Esophagus muscularis mucosa (tissue), 4 donors: ENCODE results near the gene MANBA. TPM values are rescaled to one million over a fixed set of nuclear protein-coding genes. Genes with fewer than 3 reads are reported as not detected.

Source experiments
- DNase-seq: peaks from one replicate; pipeline ENCODE4 v3.0.0-alpha.2; 2017; ENCODE audit errors: extremely low spot score
- H3K27ac ChIP-seq, 4 donors: fragments of 200-600 bp; sonication (generic); replicated peaks in 1 of 4; 1 replicate in 3 of 4; 2 replicates in 1 of 4; pipeline ENCODE4 v1.5.1; 2016 to 2019; ENCODE audit warnings: mild to moderate bottlenecking in 1 of 4
- H3K27me3 ChIP-seq, 4 donors: fragments of 200-600 bp; sonication (generic); one replicate each; pipeline versions ENCODE4 v1.5.1 to v1.6.0; 2016 to 2019
- H3K36me3 ChIP-seq, 4 donors: fragments of 200-600 bp; sonication (generic); one replicate each; pipeline ENCODE4 v1.5.1; 2016 to 2019
- H3K4me1 ChIP-seq, 4 donors: fragments of 200-600 bp; sonication (generic); one replicate each; pipeline ENCODE4 v1.5.1; 2016 to 2019
- H3K4me3 ChIP-seq, 4 donors: fragments of 200-600 bp; sonication (generic); 1 replicate in 2 of 4; 2 replicates in 2 of 4; pipeline ENCODE4 v1.5.1; 2016 to 2019; ENCODE audit warnings: mild to moderate bottlenecking in 4 of 4, moderate library complexity in 1 of 4
- H3K9me3 ChIP-seq, 4 donors: fragments of 200-600 bp; sonication (generic); 1 replicate in 3 of 4; 2 replicates in 1 of 4; pipeline ENCODE4 v1.5.1; 2016 to 2019
- EP300 ChIP-seq: sonication (generic); formaldehyde crosslinking; IDR thresholded peaks from one replicate; pipeline ENCODE4 v1.6.1; 2017; ENCODE audit warnings: antibody characterized with exemption
- POLR2A ChIP-seq: fragments of 450-650 bp; IDR thresholded peaks from one replicate; pipeline ENCODE4 v1.6.1; 2017; ENCODE audit warnings: antibody characterized with exemption, moderate library complexity, mild to moderate bottlenecking, low read depth
- POLR2AphosphoS5 ChIP-seq, 2 donors: sonication (generic); formaldehyde crosslinking; IDR thresholded peaks; one replicate each; pipeline ENCODE4 v1.6.1; 2017; ENCODE audit warnings: antibody characterized with exemption in 2 of 2
- WGBS: methylation state at CpG from one replicate; pipeline ENCODE4 v1.1.5; 2018; 5-methylcytosine and 5-hydroxymethylcytosine counted together
- intact Hi-C: fragments of 100-400 bp; cut with DNase I; formaldehyde crosslinking; loops from one replicate; pipeline ENCODE4 v1.15.1; 2023
- total RNA-seq, 4 donors: library from RNA; depleted of rRNA; stranded (reverse); fragments of >200 nt; gene quantifications; one replicate each; pipeline versions ENCODE4 v1.1.0 to v1.2.1, GENCODE V29; 2016
- TF ChIP-seq, protein P1 (sequence below), 3 experiments: fragments of 200-600 bp in 2 of 3; fragments of 450-650 bp in 1 of 3; sonication (generic) in 2 of 3; IDR thresholded peaks; one replicate each; pipeline ENCODE4 v1.5.1; 2017 to 2019; ENCODE audit warnings: antibody characterized with exemption in 3 of 3, mild to moderate bottlenecking in 2 of 3, moderate library complexity in 1 of 3

The MANBA gene
- total RNA-seq, 4 donors from 2014 or later: 22.1 to 24.9 (median 24.5) TPM

DNA sequence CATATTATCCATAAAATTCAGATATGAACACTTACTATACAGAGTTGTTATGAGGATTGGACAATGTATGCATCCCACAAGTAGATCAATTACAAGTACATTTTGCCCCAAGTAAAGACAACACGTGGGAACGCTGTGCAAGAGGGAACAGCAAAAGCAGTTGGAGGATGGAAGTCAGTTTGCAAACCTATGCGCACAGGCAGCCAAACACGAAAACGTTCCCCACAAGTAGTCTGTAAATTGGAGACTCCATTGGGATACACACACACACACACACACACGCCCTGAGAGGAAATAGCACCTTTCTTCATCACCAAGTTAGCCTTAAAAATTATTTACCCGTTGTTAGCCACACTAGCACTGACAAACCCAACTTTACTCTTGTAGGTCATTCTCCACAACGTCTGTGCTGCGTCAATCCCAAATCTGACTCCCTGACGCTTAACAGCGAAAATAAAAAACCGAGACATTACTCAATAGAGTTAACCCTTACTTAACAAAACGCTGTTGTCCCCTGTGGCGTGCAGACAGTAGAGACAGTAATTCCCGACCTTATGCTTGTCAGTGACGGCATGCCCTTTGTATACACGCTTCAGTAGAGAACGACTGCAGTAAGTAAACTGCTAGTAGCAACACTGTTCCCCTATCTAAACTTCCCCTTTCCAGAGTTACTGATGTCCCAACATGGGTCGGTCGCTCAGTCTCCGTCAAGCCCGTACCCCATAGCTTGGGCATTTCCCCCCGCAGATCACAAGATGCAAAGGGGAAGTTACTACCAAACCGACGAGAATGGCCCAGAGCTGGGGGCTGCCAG is 730 bp downstream of the MANBA start:
- H3K9me3 ChIP-seq: no peaks in the 10 kb centered on the region
- H3K36me3 ChIP-seq: no peaks in the 10 kb centered on the region
- DNase-seq: no peak
- TF ChIP-seq POLR2AphosphoS5 (IDR thresholded peaks at IDR 0.05) (no peak), POLR2A (no peak), EP300 (no peak)
- TF ChIP-seq, protein P1, sequence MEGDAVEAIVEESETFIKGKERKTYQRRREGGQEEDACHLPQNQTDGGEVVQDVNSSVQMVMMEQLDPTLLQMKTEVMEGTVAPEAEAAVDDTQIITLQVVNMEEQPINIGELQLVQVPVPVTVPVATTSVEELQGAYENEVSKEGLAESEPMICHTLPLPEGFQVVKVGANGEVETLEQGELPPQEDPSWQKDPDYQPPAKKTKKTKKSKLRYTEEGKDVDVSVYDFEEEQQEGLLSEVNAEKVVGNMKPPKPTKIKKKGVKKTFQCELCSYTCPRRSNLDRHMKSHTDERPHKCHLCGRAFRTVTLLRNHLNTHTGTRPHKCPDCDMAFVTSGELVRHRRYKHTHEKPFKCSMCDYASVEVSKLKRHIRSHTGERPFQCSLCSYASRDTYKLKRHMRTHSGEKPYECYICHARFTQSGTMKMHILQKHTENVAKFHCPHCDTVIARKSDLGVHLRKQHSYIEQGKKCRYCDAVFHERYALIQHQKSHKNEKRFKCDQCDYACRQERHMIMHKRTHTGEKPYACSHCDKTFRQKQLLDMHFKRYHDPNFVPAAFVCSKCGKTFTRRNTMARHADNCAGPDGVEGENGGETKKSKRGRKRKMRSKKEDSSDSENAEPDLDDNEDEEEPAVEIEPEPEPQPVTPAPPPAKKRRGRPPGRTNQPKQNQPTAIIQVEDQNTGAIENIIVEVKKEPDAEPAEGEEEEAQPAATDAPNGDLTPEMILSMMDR (IDR thresholded peaks at IDR 0.05): no peak
- H3K4me1 ChIP-seq: peaks cover 9 to 26% (median 23%) of the 10 kb centered on the region in 4 donors
- no peaks in the 10 kb centered on the region for H3K27me3 ChIP-seq
- peak overlapping the region; percentile 77 to 91 (median 86) for H3K4me3 ChIP-seq
- intact Hi-C loops: loop anchor here (2.0 kb wide), 2 partner anchors 65 to 107 kb away; no protein-coding TSS in a partner anchor
- peak overlapping the region; percentile 78 to 90 (median 83) for H3K27ac ChIP-seq
- WGBS: 3% methylated on average over 19 of the region's 25 CpGs

DNA sequence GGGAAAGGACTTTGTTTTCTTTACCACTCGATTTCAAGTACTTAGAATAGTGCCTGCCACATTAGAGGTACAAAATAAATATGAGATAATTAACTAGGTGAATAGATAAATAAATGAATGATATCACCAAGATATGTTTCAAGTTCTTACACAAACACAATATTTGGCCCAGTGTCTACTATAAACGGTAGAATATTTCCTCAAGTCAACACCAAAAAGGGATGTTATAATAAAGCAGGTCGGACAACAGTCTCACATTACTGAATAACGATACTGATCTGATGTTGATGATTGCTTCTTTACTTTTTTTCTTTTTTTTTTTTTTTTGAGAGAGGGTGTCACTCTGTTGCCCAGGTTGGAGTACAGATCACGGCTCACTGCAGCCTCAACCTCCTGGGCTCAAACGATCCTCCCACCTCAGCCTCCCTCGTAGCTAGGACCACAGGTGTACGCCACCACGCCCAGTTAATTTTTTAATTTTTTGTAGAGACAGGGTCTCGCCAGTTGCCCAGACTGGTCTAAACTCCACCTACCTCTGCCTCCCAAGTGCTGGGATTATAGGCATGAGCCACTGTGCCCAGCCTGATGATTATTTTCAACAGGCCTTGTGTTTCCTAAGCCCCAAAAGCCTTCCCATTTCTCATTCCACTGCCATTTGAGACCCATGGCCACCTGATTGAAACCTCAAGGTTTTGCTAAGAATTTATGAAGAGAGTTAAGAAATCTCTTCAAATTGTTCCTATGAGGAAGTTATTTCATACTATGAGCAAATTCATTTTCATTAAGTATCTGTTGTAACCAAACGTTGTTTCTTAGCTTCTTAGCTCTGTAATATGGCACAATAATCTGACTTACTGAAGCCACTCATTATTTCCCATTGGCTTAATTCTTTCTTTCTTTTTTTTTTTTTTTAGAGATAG is 2.3 kb downstream of the MANBA start:
- H3K9me3 ChIP-seq: no peaks in the 10 kb centered on the region
- peaks cover 9 to 26% (median 23%) of the 10 kb centered on the region in 4 donors for H3K4me1 ChIP-seq
- H3K27me3 ChIP-seq: no peaks in the 10 kb centered on the region
- no peak overlapping the region for H3K27ac ChIP-seq
- TF ChIP-seq, protein P1 (IDR thresholded peaks at IDR 0.05): no peak
- no peak for TF ChIP-seq EP300
- TF ChIP-seq POLR2AphosphoS5 (IDR thresholded peaks at IDR 0.05): no peak
- no peak for TF ChIP-seq POLR2A
- H3K36me3 ChIP-seq: no peaks in the 10 kb centered on the region
- intact Hi-C loops: no loop called here
- DNase-seq: no peak
- 86% methylated on average over 11 of the region's 11 CpGs for WGBS
- no peak overlapping the region for H3K4me3 ChIP-seq

DNA sequence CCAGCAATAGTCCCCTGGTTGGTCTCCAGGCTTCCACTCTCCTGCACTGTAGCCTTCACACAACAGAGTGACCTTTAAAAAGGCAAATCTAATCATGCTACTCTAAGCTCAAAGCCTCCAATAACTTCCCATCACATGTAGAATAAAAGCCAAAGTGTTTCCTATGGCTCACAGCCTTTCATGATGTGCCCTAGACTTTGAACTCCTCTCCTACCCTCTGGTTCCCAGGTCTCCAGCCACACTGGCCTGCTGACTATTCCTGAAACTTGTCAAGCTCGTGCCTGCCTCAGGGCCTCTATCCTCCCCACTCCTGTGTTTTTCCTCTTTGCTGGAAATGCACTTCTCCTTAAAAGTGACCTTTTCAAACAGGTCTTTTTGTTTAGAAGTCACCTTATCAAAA is 3.1 kb downstream of the MANBA start:
- Histone ChIP-seq H3K27me3 (no peaks in the 10 kb centered on the region), H3K27ac (no peak overlapping the region), H3K4me1 (peaks cover 9 to 26% (median 23%) of the 10 kb centered on the region in 4 donors), H3K9me3 (no peaks in the 10 kb centered on the region), H3K4me3 (no peak overlapping the region), H3K36me3 (no peaks in the 10 kb centered on the region)
- DNase-seq: no peak
- TF ChIP-seq, protein P1 (IDR thresholded peaks at IDR 0.05): no peak
- TF ChIP-seq POLR2A: no peak
- no peak for TF ChIP-seq EP300
- no peak for TF ChIP-seq POLR2AphosphoS5 (IDR thresholded peaks at IDR 0.05)
- 88% methylated on average over 1 of the region's 1 CpG for WGBS
- intact Hi-C loops: no loop called here

DNA sequence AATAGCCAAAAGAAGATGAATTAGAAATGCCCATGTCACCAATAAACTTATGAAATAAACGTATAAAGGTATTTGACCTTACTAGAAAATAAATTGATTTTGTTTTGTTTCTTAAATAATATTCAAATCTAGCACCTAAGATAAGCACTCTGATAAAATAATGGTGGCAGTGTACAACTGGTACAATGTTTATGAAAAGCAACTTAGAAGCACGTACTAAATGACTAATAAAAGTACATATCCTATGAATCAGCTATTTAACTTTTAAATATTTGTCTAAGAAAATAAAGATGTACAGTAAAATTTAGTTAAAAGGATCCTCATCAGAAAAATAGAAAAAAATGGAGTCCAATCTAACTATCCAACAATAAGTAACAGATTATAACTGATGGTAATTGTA is 6.7 kb downstream of the MANBA start:
- H3K4me3 ChIP-seq: no peak overlapping the region
- H3K27ac ChIP-seq: no peak overlapping the region
- TF ChIP-seq EP300: no peak
- TF ChIP-seq, protein P1 (IDR thresholded peaks at IDR 0.05): no peak
- intact Hi-C loops: no loop called here
- DNase-seq: no peak
- peaks cover 0 to 6% (median 3%) of the 10 kb centered on the region in 4 donors for H3K4me1 ChIP-seq
- WGBS: 82% methylated on average over 2 of the region's 2 CpGs
- no peaks in the 10 kb centered on the region for H3K27me3 ChIP-seq
- peaks cover 0 to 7% (median 3%) of the 10 kb centered on the region in 4 donors for H3K36me3 ChIP-seq
- H3K9me3 ChIP-seq: no peaks in the 10 kb centered on the region
